CD8-positive, alpha-beta memory T cell (primary cell): ENCODE measurements around the gene ALPK3. TPM values are rescaled to one million over a fixed set of nuclear protein-coding genes. Genes with fewer than 3 reads are reported as not detected.

Experiments
- CTCF ChIA-PET: fragments of 350-600 bp; sonication (Branson Sonifier 250); formaldehyde crosslinking; loops from one replicate; lab custom pipeline; 2021; ENCODE audit warnings: antibody characterized with exemption; lab: Charles Lee
- POLR2A ChIA-PET: fragments of 350-600 bp; sonication (Branson Sonifier 250); formaldehyde crosslinking; loops from one replicate; lab custom pipeline; 2021; ENCODE audit warnings: antibody characterized with exemption; lab: Charles Lee
- DNase-seq, 5 donors: peaks; one replicate each; pipeline versions ENCODE4 v3.0.0 to v3.0.0-alpha.2; 2020 to 2022; ENCODE audit warnings: mixed read lengths in 1 of 5
- H3K27ac ChIP-seq: one replicate; pipeline ENCODE4 v1.7.0; 2013; ENCODE audit warnings: low read depth, mild to moderate bottlenecking, low read length, moderate library complexity
- H3K27me3 ChIP-seq: 2 replicates; pipeline ENCODE4 v1.7.0; 2013; ENCODE audit warnings: low read length, mild to moderate bottlenecking; ENCODE audit not compliant: insufficient read depth, poor library complexity, severe bottlenecking
- H3K36me3 ChIP-seq: 2 replicates; pipeline ENCODE4 v1.7.0; 2013; ENCODE audit warnings: mild to moderate bottlenecking, low read length, moderate library complexity; ENCODE audit not compliant: insufficient read depth
- H3K4me1 ChIP-seq: 2 replicates; pipeline ENCODE4 v1.7.0; 2013; ENCODE audit warnings: mild to moderate bottlenecking, low read length, moderate library complexity; ENCODE audit not compliant: insufficient read depth
- H3K4me3 ChIP-seq: 2 replicates; pipeline ENCODE4 v1.7.0; 2013; ENCODE audit warnings: mild to moderate bottlenecking, low read length
- H3K9me3 ChIP-seq: 2 replicates; pipeline ENCODE4 v1.7.0; 2013; ENCODE audit warnings: mild to moderate bottlenecking, low read length
- H3K27ac Mint-ChIP-seq, 8 donors: one replicate each; pipeline ENCODE4 v1.8.0; 2020 to 2021; ENCODE audit warnings: mixed read lengths in 8 of 8, mild to moderate bottlenecking in 6 of 8, inconsistent platforms in 3 of 8, moderate library complexity in 3 of 8
- H3K27me3 Mint-ChIP-seq, 2 donors: one replicate each; pipeline ENCODE4 v1.8.0; 2020 to 2021; ENCODE audit warnings: mixed read lengths in 2 of 2, mild to moderate bottlenecking in 1 of 2, moderate library complexity in 1 of 2
- H3K36me3 Mint-ChIP-seq, 3 donors: one replicate each; pipeline ENCODE4 v1.8.0; 2020 to 2021; ENCODE audit warnings: mixed read lengths in 3 of 3, inconsistent platforms in 1 of 3, mild to moderate bottlenecking in 1 of 3
- H3K4me1 Mint-ChIP-seq, 3 donors: one replicate each; pipeline ENCODE4 v1.8.0; 2020 to 2021; ENCODE audit warnings: mixed read lengths in 3 of 3, inconsistent platforms in 1 of 3, mild to moderate bottlenecking in 1 of 3
- H3K4me3 Mint-ChIP-seq, 7 donors: one replicate each; pipeline ENCODE4 v1.8.0; 2020 to 2021; ENCODE audit warnings: mixed read lengths in 7 of 7, mild to moderate bottlenecking in 6 of 7, moderate library complexity in 4 of 7, inconsistent platforms in 2 of 7
- H3K9me3 Mint-ChIP-seq, 5 donors: one replicate each; pipeline ENCODE4 v1.8.0; 2020 to 2022; ENCODE audit warnings: mixed read lengths in 5 of 5, mild to moderate bottlenecking in 3 of 5, moderate library complexity in 2 of 5, inconsistent platforms in 1 of 5
- polyA plus RNA-seq: library from polyadenylated mRNA; unstranded; fragments of 300-500 nt; fragmentation: Illumina TruSeq; gene quantifications from one replicate; pipeline ENCODE4 v1.2.3, GENCODE V29; 2021
- total RNA-seq, 2 experiments: library from RNA; stranded (reverse); gene quantifications; one replicate each; pipeline ENCODE4 v1.2.3, GENCODE V29; 2021

ALPK3 gene
- total and polyA plus RNA-seq, 3 experiments from 2014 or later, result 0.03 to 0.18 (median 0.07) TPM

DNA sequence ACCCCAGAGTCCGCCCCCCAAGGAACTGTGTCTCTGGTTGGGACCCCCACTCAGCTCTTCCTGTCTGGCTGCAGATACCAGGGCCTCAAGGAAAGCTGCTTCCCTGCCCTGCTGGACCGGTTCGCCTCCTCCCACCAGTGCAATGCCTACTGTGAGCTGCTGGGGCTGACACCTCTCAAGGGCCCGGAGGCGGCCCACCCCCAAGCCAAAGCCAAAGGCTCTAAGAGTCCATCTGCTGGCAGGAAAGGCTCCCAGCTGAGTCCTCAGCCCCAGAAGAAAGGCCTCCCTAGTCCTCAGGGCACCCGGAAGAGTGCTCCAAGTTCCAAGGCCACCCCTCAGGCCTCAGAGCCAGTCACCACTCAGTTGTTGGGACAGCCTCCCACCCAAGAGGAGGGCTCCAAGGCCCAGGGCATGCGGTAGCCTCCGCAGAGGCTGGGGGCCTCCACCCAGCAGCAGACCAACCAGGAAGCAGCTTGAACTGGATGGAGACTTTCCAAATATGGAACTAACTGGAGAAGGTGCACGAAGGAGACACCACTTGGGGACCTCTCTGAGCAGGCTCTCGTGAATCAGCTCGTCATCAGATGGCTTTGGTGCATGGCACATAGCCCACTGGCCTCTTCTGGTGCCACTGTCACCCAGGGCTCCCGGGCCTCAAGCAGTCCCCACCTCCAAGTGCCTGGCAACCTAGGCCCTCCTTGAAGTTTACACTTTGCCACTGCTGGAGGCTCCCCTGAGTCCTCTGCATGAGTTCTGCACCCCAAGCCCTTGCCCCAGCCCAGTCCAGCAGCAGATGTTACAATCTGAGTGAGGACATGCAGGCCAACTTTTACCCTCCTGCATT is 51.1 kb downstream of the ALPK3 start:
- Mint-ChIP-seq H3K27me3 (no peaks in the 10 kb centered on the region), H3K4me1 (peaks cover 0 to 1% (median 0%) of the 10 kb centered on the region in 3 donors), H3K27ac (peak overlapping the region in 2 of 8 donors; percentile 51 to 72), H3K9me3 (no peaks in the 10 kb centered on the region), H3K4me3 (no peak overlapping the region), H3K36me3 (no peaks in the 10 kb centered on the region)
- Histone ChIP-seq H3K27ac (no peak overlapping the region), H3K9me3 (no peaks in the 10 kb centered on the region), H3K4me3 (no peak overlapping the region), H3K4me1 (no peaks in the 10 kb centered on the region), H3K36me3 (no peaks in the 10 kb centered on the region), H3K27me3 (no peaks in the 10 kb centered on the region)
- no peak for DNase-seq
- POLR2A ChIA-PET, result no interaction called here
- CTCF ChIA-PET, result interaction anchor here (0.6 to 2.7 kb wide), 2 partner anchors 10 to 38 kb away, joined by 3 to 8 read pairs; no protein-coding TSS in a partner anchor

DNA sequence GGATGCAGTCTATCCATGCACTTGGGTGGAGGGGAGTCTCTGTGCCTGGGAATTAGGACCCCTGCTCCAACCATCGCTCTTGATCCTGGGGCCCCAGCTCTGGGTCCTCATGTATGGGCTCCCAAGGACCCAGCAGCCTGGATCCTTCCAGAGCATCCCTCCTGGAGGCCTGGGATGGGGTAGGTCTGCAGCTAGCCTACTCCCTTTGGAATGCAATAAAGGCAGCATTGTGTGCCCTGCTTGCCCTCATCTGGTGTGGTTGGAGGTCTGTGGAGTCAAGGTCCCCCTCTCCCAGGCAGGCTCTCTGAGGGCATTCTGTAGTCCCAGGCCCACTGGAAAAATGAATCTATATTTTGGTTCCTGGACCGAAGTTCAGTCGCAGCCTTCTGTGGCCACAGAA is 52.4 kb downstream of the ALPK3 start:
- no peaks in the 10 kb centered on the region for H3K4me1 ChIP-seq
- Mint-ChIP-seq H3K27me3 (no peaks in the 10 kb centered on the region), H3K36me3 (no peaks in the 10 kb centered on the region), H3K27ac (no peak overlapping the region), H3K4me3 (no peak overlapping the region), H3K4me1 (peaks cover 0 to 1% (median 0%) of the 10 kb centered on the region in 3 donors), H3K9me3 (no peaks in the 10 kb centered on the region)
- H3K4me3 ChIP-seq, result no peak overlapping the region
- ChIA-PET POLR2A (no interaction called here), CTCF (interaction anchor here (2.7 kb wide), 1 partner anchor 9 kb away, joined by 8 read pairs; no protein-coding TSS in a partner anchor)
- no peaks in the 10 kb centered on the region for H3K27me3 ChIP-seq
- H3K9me3 ChIP-seq, result no peaks in the 10 kb centered on the region
- no peak overlapping the region for H3K27ac ChIP-seq
- no peaks in the 10 kb centered on the region for H3K36me3 ChIP-seq
- DNase-seq, result no peak

DNA sequence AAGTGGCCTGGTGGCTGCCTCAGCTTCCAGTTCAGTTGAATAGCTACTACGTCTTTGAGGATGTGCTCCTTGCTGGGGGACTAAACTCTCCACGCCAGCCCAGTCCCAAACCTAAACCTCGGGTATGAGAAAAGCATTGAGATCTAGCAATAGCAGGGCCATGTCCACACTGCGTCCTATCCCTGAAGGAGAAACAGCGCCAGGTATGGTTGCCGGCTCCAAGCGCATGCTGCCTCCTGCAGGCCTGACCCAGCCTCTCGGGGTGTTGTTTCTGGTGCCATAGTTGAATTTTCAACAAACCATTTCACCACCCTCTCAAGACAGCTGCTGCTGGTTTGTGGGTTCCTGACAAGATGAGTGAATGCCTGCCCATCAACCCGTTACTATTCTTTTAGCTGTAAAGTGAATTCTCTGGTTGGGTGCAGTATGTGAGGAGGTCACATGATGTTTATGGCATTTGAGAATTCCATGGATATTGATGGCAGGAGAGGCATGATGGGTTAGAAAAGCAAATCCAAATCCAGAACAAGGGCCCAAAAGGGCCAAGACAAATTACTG is 54.4 kb downstream of the ALPK3 start:
- H3K4me1 ChIP-seq, result no peaks in the 10 kb centered on the region
- Mint-ChIP-seq H3K27me3 (no peaks in the 10 kb centered on the region), H3K4me3 (no peak overlapping the region), H3K4me1 (peaks cover 0 to 1% (median 0%) of the 10 kb centered on the region in 3 donors), H3K36me3 (no peaks in the 10 kb centered on the region), H3K9me3 (no peaks in the 10 kb centered on the region), H3K27ac (no peak overlapping the region)
- H3K9me3 ChIP-seq, result no peaks in the 10 kb centered on the region
- no peaks in the 10 kb centered on the region for H3K27me3 ChIP-seq
- ChIA-PET POLR2A (no interaction called here), CTCF (no interaction called here)
- H3K36me3 ChIP-seq, result no peaks in the 10 kb centered on the region
- H3K27ac ChIP-seq, result no peak overlapping the region
- DNase-seq, result no peak
- no peak overlapping the region for H3K4me3 ChIP-seq

- no peaks in the 10 kb centered on the region for H3K27me3 ChIP-seq
- ChIA-PET POLR2A (no interaction called here), CTCF (no interaction called here)
- Mint-ChIP-seq H3K27ac (no peak overlapping the region), H3K4me3 (no peak overlapping the region), H3K27me3 (no peaks in the 10 kb centered on the region), H3K36me3 (no peaks in the 10 kb centered on the region), H3K4me1 (peaks cover 0 to 1% (median 0%) of the 10 kb centered on the region in 3 donors), H3K9me3 (no peaks in the 10 kb centered on the region)
- no peak for DNase-seq
- H3K36me3 ChIP-seq, result no peaks in the 10 kb centered on the region
- H3K9me3 ChIP-seq, result no peaks in the 10 kb centered on the region
- H3K4me1 ChIP-seq, result no peaks in the 10 kb centered on the region
- H3K27ac ChIP-seq, result no peak overlapping the region
- H3K4me3 ChIP-seq, result no peak overlapping the region
Measured at GRCh38 chr15:84872009-84872910, 55.1 kb downstream of the ALPK3 start.

GRCh38 chr15:84873997-84874396 is 56.8 kb downstream of the ALPK3 start:
- DNase-seq, result no peak
- no peak overlapping the region for H3K4me3 ChIP-seq
- ChIA-PET CTCF (no interaction called here), POLR2A (no interaction called here)
- Mint-ChIP-seq H3K4me3 (no peak overlapping the region), H3K4me1 (peaks cover 0 to 1% (median 0%) of the 10 kb centered on the region in 3 donors), H3K9me3 (no peaks in the 10 kb centered on the region), H3K27ac (no peak overlapping the region), H3K36me3 (no peaks in the 10 kb centered on the region), H3K27me3 (no peaks in the 10 kb centered on the region)
- H3K36me3 ChIP-seq, result no peaks in the 10 kb centered on the region
- no peaks in the 10 kb centered on the region for H3K4me1 ChIP-seq
- H3K9me3 ChIP-seq, result no peaks in the 10 kb centered on the region
- H3K27me3 ChIP-seq, result no peaks in the 10 kb centered on the region
- no peak overlapping the region for H3K27ac ChIP-seq

GRCh38 chr15:84874981-84875699 is 58.0 kb downstream of the ALPK3 start:
- Mint-ChIP-seq H3K27ac (peak overlapping the region in 1 of 8 donors; percentile 66), H3K27me3 (peaks cover 0 to 1% of the 10 kb centered on the region in 2 donors), H3K9me3 (no peaks in the 10 kb centered on the region), H3K4me1 (peaks cover 0 to under 1% (median 0%) of the 10 kb centered on the region in 3 donors), H3K36me3 (no peaks in the 10 kb centered on the region), H3K4me3 (no peak overlapping the region)
- Histone ChIP-seq H3K9me3 (no peaks in the 10 kb centered on the region), H3K36me3 (no peaks in the 10 kb centered on the region), H3K4me3 (no peak overlapping the region), H3K4me1 (no peaks in the 10 kb centered on the region), H3K27ac (no peak overlapping the region), H3K27me3 (no peaks in the 10 kb centered on the region)
- no peak for DNase-seq
- POLR2A ChIA-PET, result no interaction called here
- CTCF ChIA-PET, result no interaction called here

GRCh38 chr15:84876269-84876668 is 59.1 kb downstream of the ALPK3 start:
- no peaks in the 10 kb centered on the region for H3K36me3 ChIP-seq
- no peak overlapping the region for H3K27ac ChIP-seq
- Mint-ChIP-seq H3K9me3 (no peaks in the 10 kb centered on the region), H3K4me1 (no peaks in the 10 kb centered on the region), H3K4me3 (no peak overlapping the region), H3K27ac (no peak overlapping the region), H3K36me3 (no peaks in the 10 kb centered on the region), H3K27me3 (peaks cover 1 to 4% of the 10 kb centered on the region in 2 donors)
- POLR2A ChIA-PET, result interaction anchor here (0.7 kb wide), 1 partner anchor 106 kb away, joined by 5 read pairs; no protein-coding TSS in a partner anchor
- no peaks in the 10 kb centered on the region for H3K9me3 ChIP-seq
- CTCF ChIA-PET, result interaction anchor here (1.3 kb wide), 1 partner anchor 288 kb away, joined by 5 read pairs; no protein-coding TSS in a partner anchor
- H3K4me3 ChIP-seq, result no peak overlapping the region
- H3K4me1 ChIP-seq, result no peaks in the 10 kb centered on the region
- DNase-seq, result no peak
- H3K27me3 ChIP-seq, result no peaks in the 10 kb centered on the region
